ENCODE data around the gene ACBD6. TPM values are rescaled to one million over a fixed set of nuclear protein-coding genes. Genes with fewer than 3 reads are reported as not detected.
"Not testable (repeated sequence)": the region's sequence is repeated elsewhere in the genome, so short reads cannot be mapped to it uniquely, and the experiment has no call there.

ACBD6 gene, protein sequence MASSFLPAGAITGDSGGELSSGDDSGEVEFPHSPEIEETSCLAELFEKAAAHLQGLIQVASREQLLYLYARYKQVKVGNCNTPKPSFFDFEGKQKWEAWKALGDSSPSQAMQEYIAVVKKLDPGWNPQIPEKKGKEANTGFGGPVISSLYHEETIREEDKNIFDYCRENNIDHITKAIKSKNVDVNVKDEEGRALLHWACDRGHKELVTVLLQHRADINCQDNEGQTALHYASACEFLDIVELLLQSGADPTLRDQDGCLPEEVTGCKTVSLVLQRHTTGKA
- polyA plus RNA-seq (2013, experiment 1 of 2; ENCODE audit: insufficient read length): 68.2 TPM
- 66.9 TPM for polyA plus RNA-seq (2013, experiment 2 of 2; ENCODE audit: insufficient read length)

DNA sequence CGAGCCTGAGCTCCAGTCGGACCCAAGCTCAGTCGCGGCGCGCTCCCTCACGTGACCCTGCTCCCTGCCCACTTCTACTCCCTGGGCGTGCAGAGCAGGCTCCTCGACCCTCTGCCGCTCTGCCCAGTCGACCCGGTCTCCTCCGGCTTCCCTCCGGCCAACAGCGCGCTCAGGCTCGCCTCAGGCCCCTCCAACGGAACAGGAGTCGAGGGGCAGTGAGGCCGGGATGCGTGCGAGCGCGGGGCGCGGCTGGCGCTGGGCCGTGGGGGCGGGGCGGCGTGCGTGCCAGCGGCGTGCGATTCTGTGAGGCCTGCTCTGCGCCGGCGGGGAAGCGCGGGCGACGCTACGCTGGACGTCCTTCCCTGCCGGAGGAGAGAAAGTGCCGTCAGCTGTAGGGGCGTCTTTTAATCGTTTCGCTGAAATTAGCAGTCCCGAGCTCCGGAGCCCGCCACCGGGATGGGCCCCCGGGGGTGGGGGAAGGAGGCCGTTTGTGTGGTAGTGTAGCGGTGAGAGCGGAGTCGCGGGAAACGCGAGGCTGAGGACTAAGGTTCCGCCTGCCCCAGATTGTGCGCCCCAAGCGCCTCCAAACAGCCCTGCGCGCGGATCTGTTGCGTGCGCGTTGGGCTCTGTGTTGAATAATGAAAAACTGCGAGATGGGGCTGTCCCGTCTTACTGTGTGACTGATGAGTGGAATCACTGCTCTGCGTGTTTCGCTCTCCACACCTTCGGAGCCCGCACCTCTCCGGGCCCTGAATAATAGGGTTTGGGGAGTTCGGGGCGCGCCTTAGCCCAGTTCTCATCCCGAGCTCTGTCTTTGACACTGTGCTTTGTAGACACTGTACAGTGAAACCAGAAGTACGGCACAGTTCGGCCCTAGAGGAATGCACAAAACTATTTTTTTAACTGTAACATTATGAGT lies at the start of gene ACBD6:
Gene ACBD6 (minus strand): TSS at position 217 of the 919 bp plus-strand sequence. CDS start 311 bp downstream, outside the sequence.
- peak; percentile 88 for DNase-seq

GRCh38 chr1:180551997-180552396 lies 49.6 kb upstream of the ACBD6 start:
- no peak for DNase-seq

DNA sequence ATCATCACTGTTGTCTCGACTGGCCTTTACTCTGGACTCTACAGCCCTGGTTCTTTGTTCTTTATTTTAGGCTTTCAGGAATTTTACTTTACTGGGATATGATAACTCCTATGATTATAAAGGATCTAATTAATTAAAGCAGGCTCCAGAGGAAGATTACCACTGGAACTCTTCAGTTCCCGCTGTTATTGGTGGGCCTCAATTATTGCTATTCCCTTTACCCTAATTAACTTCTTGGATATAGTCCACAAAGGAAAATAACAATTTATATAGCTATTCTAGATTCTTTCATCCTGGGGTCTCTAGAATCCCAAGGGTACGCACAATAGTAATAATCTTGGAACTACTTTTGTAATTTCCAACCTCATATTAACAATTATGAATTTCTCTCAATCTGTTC lies 47.9 kb upstream of the ACBD6 start:
- DNase-seq: no peak

DNA sequence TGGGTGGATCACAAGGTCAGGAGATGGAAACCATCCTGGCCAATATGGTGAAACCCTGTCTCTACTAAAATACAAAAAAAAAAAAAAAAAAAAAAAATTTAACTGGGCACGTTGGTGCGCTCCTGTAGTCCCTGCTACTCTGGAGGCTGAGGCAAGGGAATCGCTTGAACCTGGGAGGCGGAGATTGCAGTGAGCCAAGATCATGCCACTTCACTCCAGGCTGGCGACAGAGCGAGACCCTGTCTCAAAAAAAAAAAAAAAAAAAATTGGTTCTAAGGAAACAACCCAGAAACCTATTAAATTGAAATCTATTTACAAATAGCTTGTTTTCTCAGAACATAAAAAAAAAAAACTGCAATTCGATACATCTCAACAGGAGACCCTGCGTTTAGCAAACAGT lies 47.4 kb upstream of the ACBD6 start:
- not testable (repeated sequence) for DNase-seq

DNA sequence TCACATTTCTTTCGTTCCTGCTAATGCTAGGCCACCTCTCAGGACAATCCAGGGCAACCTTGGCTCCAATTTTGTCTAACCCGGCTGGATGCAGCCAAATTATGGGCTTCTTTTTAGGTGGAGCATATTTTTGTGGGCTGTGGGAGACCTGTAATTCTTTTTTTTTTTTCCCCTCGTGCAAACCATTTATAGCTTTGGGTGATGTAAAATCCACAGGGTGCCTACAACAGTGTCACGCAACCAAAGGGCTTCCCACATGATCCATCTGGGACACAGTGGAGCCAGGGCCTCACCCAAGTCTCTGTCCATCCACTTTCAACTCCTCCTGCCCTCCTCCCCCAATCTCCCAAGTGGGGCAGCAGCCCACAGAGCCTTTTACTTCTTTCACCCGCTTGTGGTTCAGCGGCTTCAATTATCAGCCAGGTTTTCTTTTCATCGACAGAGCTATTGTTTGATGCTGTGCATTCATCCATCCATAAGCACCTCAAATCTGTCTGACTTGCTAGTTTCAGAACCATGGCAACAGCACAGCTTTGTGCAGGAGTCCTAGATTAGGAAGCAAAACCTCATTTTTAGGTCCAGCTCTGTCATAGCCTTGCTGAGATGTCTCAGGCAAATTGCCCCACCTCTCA lies 46.4 kb upstream of the ACBD6 start:
- no peak for DNase-seq

DNA sequence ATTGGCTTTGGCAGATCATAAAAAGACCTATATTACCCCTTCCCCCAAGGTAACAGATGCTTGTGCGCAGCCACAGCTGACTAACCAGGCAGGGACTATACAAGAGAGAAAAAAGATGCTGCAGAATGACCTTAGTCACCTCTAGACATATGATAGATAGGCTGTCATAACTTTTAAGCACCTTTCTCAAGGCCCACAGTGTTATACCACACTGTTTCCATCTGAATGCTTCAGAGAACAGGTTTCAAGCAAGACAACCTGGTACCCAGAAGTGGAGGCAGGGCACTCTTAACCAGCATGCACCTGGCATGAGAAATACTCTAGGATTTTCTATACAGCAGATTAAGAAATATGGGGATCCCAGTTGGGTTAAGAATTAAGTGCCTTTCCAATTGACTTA lies 43.6 kb upstream of the ACBD6 start:
- DNase-seq: no peak

- no peak for DNase-seq
Observed at GRCh38 chr1:180544050-180544449, 41.7 kb upstream of the ACBD6 start.

- DNase-seq: peak; percentile 40
Observed at GRCh38 chr1:180542838-180543145, 40.4 kb upstream of the ACBD6 start.

- peak; percentile 24 for DNase-seq
Observed at GRCh38 chr1:180542113-180542837, 39.9 kb upstream of the ACBD6 start.

DNA sequence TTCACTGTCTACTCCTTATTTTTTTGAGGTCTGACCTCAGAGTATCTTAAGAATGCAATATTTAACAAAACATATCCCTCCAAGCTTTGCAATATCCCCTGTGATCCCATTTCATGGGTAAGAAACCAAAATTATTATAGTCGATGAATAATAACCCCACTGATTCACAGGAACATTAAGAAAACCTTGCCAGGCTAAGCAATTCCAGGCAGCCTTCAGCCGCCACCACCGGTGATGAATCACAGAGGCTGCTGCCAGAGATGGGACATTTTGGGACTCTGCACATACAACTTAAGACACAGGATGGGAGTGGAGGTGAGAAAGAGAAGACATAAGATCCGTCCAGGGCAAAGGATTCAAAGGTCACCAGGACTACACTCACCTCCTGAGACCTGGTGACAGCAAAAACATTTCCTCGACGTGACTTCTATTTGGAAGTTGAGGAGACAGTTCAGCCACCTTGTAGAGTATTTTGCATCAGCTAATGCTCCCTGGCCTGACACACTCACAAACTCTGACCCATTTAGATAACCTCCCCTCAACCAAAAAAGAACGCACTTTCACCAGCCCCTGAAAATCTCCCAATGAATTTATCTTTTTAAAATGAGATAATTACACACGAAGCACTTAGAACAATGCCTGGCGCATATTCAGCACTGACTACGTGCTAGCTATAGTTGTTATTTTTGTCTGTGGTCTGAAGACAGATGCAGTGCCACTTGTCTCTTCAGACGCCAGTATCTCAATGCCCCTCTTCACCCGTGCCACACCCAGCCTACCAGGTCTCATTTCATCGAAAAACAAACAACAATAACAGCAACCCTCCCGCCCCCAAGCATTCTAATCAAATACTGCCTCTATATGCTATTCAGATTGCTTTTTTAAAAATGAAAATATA lies 38.6 kb upstream of the ACBD6 start:
- DNase-seq: peak; percentile 40

- no peak for DNase-seq
Observed at GRCh38 chr1:180539136-180539535, 36.8 kb upstream of the ACBD6 start.

DNA sequence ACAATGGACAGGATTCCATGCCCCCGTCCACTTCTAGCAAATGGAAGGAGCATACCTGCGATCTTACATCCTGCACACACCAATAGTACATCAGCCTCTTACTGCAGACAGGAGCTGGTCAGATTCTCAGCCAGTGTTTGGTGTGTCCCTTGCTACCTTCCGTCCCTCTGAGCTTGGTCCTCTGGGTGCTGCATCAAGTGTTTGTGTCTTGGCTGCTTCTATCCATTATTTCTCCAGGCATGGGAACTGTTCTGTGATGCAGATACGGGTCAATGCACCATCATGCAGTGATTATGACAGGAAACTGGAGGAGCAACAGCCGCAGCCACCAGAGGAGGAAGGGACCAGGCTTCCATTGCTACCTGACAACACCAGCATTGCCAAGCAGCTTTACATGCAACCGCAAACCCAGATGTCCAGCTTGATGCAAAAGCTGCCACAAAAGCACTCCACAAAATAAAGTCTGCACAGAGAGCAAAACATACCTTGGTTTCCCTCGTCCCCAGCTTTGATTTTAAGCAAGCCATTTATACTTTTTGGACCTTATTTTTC lies 34.5 kb upstream of the ACBD6 start:
- DNase-seq: no peak

GRCh38 chr1:180535418-180535999 lies 33.1 kb upstream of the ACBD6 start:
- DNase-seq: no peak

GRCh38 chr1:180534214-180534613 lies 31.8 kb upstream of the ACBD6 start:
- DNase-seq: no peak

GRCh38 chr1:180533266-180533987 lies 31.1 kb upstream of the ACBD6 start:
- DNase-seq: peak; percentile 43

- DNase-seq: no peak
Observed at GRCh38 chr1:180532854-180533253, 30.5 kb upstream of the ACBD6 start.

DNA sequence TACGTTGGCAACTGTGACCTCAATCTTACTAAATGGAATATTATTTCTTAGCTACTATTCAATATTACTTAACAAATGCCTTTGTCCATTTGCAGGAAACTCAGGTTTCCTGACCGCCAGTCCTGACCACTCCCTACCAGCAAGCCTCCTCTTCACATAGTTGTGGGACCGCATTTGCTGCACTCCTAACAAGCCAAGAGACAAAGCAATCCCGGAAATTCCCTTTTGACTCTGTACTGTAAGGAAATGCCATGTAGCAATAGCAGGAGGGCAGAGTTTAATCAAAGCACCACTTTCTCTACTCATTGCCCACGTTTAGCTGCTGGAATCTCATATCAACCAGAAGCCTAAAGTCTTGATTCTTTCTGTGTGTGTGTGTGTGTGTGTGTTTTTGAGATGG lies 28.1 kb upstream of the ACBD6 start:
- peak; percentile 68 for DNase-seq

- no peak for DNase-seq
Observed at GRCh38 chr1:180528868-180529470, 26.6 kb upstream of the ACBD6 start.

GRCh38 chr1:180527101-180527669 lies 24.8 kb upstream of the ACBD6 start:
- peak; percentile 30 for DNase-seq
